ENCODE measurements around the gene NPHP1.

DNA sequence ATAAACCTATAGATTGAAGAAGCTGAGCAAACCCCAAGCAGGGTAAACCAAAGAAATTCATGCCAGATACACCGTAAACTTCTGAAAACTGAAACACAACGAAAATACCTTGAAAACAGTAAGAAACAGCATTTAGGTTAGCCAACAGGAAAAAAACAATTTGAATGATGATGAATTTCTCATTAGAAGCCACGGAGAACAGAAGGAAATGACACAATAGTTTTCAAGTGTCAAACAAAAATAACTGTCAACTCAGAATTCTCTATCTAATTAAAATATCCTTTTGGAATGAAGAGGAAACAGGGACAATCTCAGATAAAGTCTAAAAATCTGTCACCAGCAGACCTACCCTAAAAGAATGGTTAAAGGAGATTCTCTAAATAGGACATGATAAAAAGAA is 51.9 kb downstream of the NPHP1 start:
- no peak for TF ChIP-seq EZH2phosphoT487 (IDR thresholded peaks at IDR 0.05; ENCODE audit: insufficient read depth, low read depth)
- no peak for TF ChIP-seq EZH2 (IDR thresholded peaks at IDR 0.05; ENCODE audit: insufficient read depth, poor library complexity, severe bottlenecking)
